Suprapubic skin (tissue), 4 donors: ENCODE measurements around the gene SLC25A25. TPM values are rescaled to one million over a fixed set of nuclear protein-coding genes. Genes with fewer than 3 reads are reported as not detected.

Experiments
- DNase-seq, 2 donors: peaks; one replicate each; pipeline ENCODE4 v3.0.0-alpha.2; 2019; ENCODE audit warnings: low spot score in 2 of 2
- H3K27ac ChIP-seq: fragments of 200-600 bp; sonication (generic); one replicate; pipeline ENCODE4 v1.5.1; 2019
- H3K27me3 ChIP-seq: fragments of 200-600 bp; sonication (generic); one replicate; pipeline ENCODE4 v1.5.1; 2019
- H3K36me3 ChIP-seq: fragments of 200-600 bp; sonication (generic); one replicate; pipeline ENCODE4 v1.5.1; 2019
- H3K4me1 ChIP-seq: fragments of 200-600 bp; sonication (generic); one replicate; pipeline ENCODE4 v1.5.1; 2019
- H3K4me3 ChIP-seq: fragments of 200-600 bp; sonication (generic); one replicate; pipeline ENCODE4 v1.5.1; 2019; ENCODE audit warnings: mild to moderate bottlenecking
- H3K9me3 ChIP-seq: fragments of 200-600 bp; sonication (generic); one replicate; pipeline ENCODE4 v1.5.1; 2019
- CTCF ChIP-seq, 2 donors: fragments of 200-600 bp in 1 of 2; fragments of 450-650 bp in 1 of 2; sonication (generic) in 1 of 2; IDR thresholded peaks; one replicate each; pipeline ENCODE4 v1.5.1; 2016 to 2019; ENCODE audit warnings: antibody characterized with exemption in 2 of 2, mild to moderate bottlenecking in 1 of 2, moderate library complexity in 1 of 2
- EP300 ChIP-seq: sonication (generic); formaldehyde crosslinking; IDR thresholded peaks from one replicate; pipeline ENCODE4 v1.6.1; 2017; ENCODE audit warnings: antibody characterized with exemption
- POLR2A ChIP-seq, 2 donors: fragments of 450-650 bp; IDR thresholded peaks; one replicate each; pipeline ENCODE4 v1.6.1; 2017; ENCODE audit warnings: antibody characterized with exemption in 2 of 2, mild to moderate bottlenecking in 2 of 2, moderate library complexity in 2 of 2
- POLR2AphosphoS5 ChIP-seq, 3 donors: sonication (generic); formaldehyde crosslinking; IDR thresholded peaks; one replicate each; pipeline ENCODE4 v1.6.1; 2017; ENCODE audit warnings: antibody characterized with exemption in 3 of 3
- WGBS: methylation state at CpG from one replicate; pipeline ENCODE4 v1.1.5; 2018; 5-methylcytosine and 5-hydroxymethylcytosine counted together
- total RNA-seq, 4 donors: library from RNA; depleted of rRNA; stranded (reverse); fragments of >200 nt; gene quantifications; one replicate each; pipeline ENCODE4 v1.1.0, GENCODE V29; 2016

The SLC25A25 gene
- total RNA-seq, 4 donors from 2014 or later: 37.9 to 106 (median 66.5) TPM

- TF ChIP-seq POLR2AphosphoS5 (IDR thresholded peaks at IDR 0.05) (no peak), CTCF (IDR thresholded peaks at IDR 0.05) (no peak), EP300 (no peak), POLR2A (IDR thresholded peaks at IDR 0.05) (no peak)
- Histone ChIP-seq H3K27ac (no peak overlapping the region), H3K9me3 (no peaks in the 10 kb centered on the region), H3K27me3 (no peaks in the 10 kb centered on the region), H3K4me1 (peaks cover 47% of the 10 kb centered on the region), H3K36me3 (no peaks in the 10 kb centered on the region), H3K4me3 (no peak overlapping the region)
- no peak for DNase-seq
- 86% methylated on average over 11 of the region's 11 CpGs for WGBS
These were observed 14.5 kb upstream of the SLC25A25 start for GRCh38 chr9:128053560-128053959.

GRCh38 chr9:128054087-128054486 lies 13.9 kb upstream of the SLC25A25 start:
- no peak for TF ChIP-seq POLR2A (IDR thresholded peaks at IDR 0.05)
- 75% methylated on average over 3 of the region's 3 CpGs for WGBS
- H3K27me3 ChIP-seq: no peaks in the 10 kb centered on the region
- H3K4me1 ChIP-seq: peaks cover 47% of the 10 kb centered on the region
- DNase-seq: no peak
- no peak overlapping the region for H3K4me3 ChIP-seq
- H3K27ac ChIP-seq: peak overlapping the region; percentile 70
- no peaks in the 10 kb centered on the region for H3K9me3 ChIP-seq
- H3K36me3 ChIP-seq: no peaks in the 10 kb centered on the region

GRCh38 chr9:128055344-128056040 lies 12.5 kb upstream of the SLC25A25 start:
- no peaks in the 10 kb centered on the region for H3K36me3 ChIP-seq
- peak overlapping the region; percentile 93 for H3K27ac ChIP-seq
- H3K27me3 ChIP-seq: no peaks in the 10 kb centered on the region
- TF ChIP-seq CTCF (IDR thresholded peaks at IDR 0.05) (no peak), POLR2A (IDR thresholded peaks at IDR 0.05) (peak in 1 of 2 donors; percentile 39), POLR2AphosphoS5 (IDR thresholded peaks at IDR 0.05) (peak in 2 of 3 donors; percentile 79 to 82), EP300 (no peak)
- 35% methylated on average over 7 of the region's 7 CpGs for WGBS
- no peak overlapping the region for H3K4me3 ChIP-seq
- H3K4me1 ChIP-seq: peaks cover 45% of the 10 kb centered on the region
- H3K9me3 ChIP-seq: no peaks in the 10 kb centered on the region
- DNase-seq: peak; percentile 83 to 84

- H3K9me3 ChIP-seq: no peaks in the 10 kb centered on the region
- 87% methylated on average over 3 of the region's 3 CpGs for WGBS
- no peaks in the 10 kb centered on the region for H3K36me3 ChIP-seq
- TF ChIP-seq CTCF (IDR thresholded peaks at IDR 0.05): no peak
- TF ChIP-seq POLR2AphosphoS5 (IDR thresholded peaks at IDR 0.05): no peak
- H3K4me3 ChIP-seq: no peak overlapping the region
- no peaks in the 10 kb centered on the region for H3K27me3 ChIP-seq
- H3K4me1 ChIP-seq: peaks cover 39% of the 10 kb centered on the region
- no peak for DNase-seq
- peak overlapping the region; percentile 93 for H3K27ac ChIP-seq
These were observed 11.9 kb upstream of the SLC25A25 start for GRCh38 chr9:128056086-128056485.

- Histone ChIP-seq H3K4me3 (no peak overlapping the region), H3K27ac (peak overlapping the region; percentile 93), H3K36me3 (no peaks in the 10 kb centered on the region), H3K4me1 (peaks cover 34% of the 10 kb centered on the region), H3K27me3 (no peaks in the 10 kb centered on the region), H3K9me3 (no peaks in the 10 kb centered on the region)
- WGBS: 87% methylated on average over 14 of the region's 14 CpGs
- TF ChIP-seq POLR2AphosphoS5 (IDR thresholded peaks at IDR 0.05) (no peak), CTCF (IDR thresholded peaks at IDR 0.05) (no peak), EP300 (no peak), POLR2A (IDR thresholded peaks at IDR 0.05) (no peak)
- no peak for DNase-seq
These were observed 10.9 kb upstream of the SLC25A25 start for GRCh38 chr9:128056887-128057723.
